Suprapubic skin (tissue), 4 donors: ENCODE measurements around the gene EPN1. TPM values are rescaled to one million over a fixed set of nuclear protein-coding genes. Genes with fewer than 3 reads are reported as not detected.

ENCODE experiments used
- DNase-seq, 2 donors: peaks; one replicate each; pipeline ENCODE4 v3.0.0-alpha.2; 2019; ENCODE audit warnings: low spot score in 2 of 2
- H3K27ac ChIP-seq: fragments of 200-600 bp; sonication (generic); one replicate; pipeline ENCODE4 v1.5.1; 2019
- H3K27me3 ChIP-seq: fragments of 200-600 bp; sonication (generic); one replicate; pipeline ENCODE4 v1.5.1; 2019
- H3K36me3 ChIP-seq: fragments of 200-600 bp; sonication (generic); one replicate; pipeline ENCODE4 v1.5.1; 2019
- H3K4me1 ChIP-seq: fragments of 200-600 bp; sonication (generic); one replicate; pipeline ENCODE4 v1.5.1; 2019
- H3K4me3 ChIP-seq: fragments of 200-600 bp; sonication (generic); one replicate; pipeline ENCODE4 v1.5.1; 2019; ENCODE audit warnings: mild to moderate bottlenecking
- H3K9me3 ChIP-seq: fragments of 200-600 bp; sonication (generic); one replicate; pipeline ENCODE4 v1.5.1; 2019
- CTCF ChIP-seq, 2 donors: fragments of 200-600 bp in 1 of 2; fragments of 450-650 bp in 1 of 2; sonication (generic) in 1 of 2; IDR thresholded peaks; one replicate each; pipeline ENCODE4 v1.5.1; 2016 to 2019; ENCODE audit warnings: antibody characterized with exemption in 2 of 2, mild to moderate bottlenecking in 1 of 2, moderate library complexity in 1 of 2
- EP300 ChIP-seq: sonication (generic); formaldehyde crosslinking; IDR thresholded peaks from one replicate; pipeline ENCODE4 v1.6.1; 2017; ENCODE audit warnings: antibody characterized with exemption
- POLR2A ChIP-seq, 2 donors: fragments of 450-650 bp; IDR thresholded peaks; one replicate each; pipeline ENCODE4 v1.6.1; 2017; ENCODE audit warnings: antibody characterized with exemption in 2 of 2, mild to moderate bottlenecking in 2 of 2, moderate library complexity in 2 of 2
- POLR2AphosphoS5 ChIP-seq, 3 donors: sonication (generic); formaldehyde crosslinking; IDR thresholded peaks; one replicate each; pipeline ENCODE4 v1.6.1; 2017; ENCODE audit warnings: antibody characterized with exemption in 3 of 3
- WGBS: methylation state at CpG from one replicate; pipeline ENCODE4 v1.1.5; 2018; 5-methylcytosine and 5-hydroxymethylcytosine counted together
- total RNA-seq, 4 donors: library from RNA; depleted of rRNA; stranded (reverse); fragments of >200 nt; gene quantifications; one replicate each; pipeline ENCODE4 v1.1.0, GENCODE V29; 2016

EPN1 gene
- total RNA-seq: 100 to 1,000 TPM in 1 of 4 donors, 10 to 100 TPM in 3; 80.1 to 104 (median 82.9) TPM

- under 1% methylated on average over 26 of the region's 101 CpGs for WGBS
- H3K4me1 ChIP-seq: peaks cover 57% of the 10 kb centered on the region
- H3K36me3 ChIP-seq: peaks cover 49% of the 10 kb centered on the region
- no peaks in the 10 kb centered on the region for H3K9me3 ChIP-seq
- no peaks in the 10 kb centered on the region for H3K27me3 ChIP-seq
- H3K4me3 ChIP-seq: peak within 1 kb of the TSS; percentile 91
- DNase-seq: peak; percentile 98
- TF ChIP-seq CTCF (IDR thresholded peaks at IDR 0.05): no peak
- TF ChIP-seq EP300: no peak
- TF ChIP-seq POLR2AphosphoS5 (IDR thresholded peaks at IDR 0.05): peak; percentile 5 to 88 (median 88)
- TF ChIP-seq POLR2A (IDR thresholded peaks at IDR 0.05): peak in 1 of 2 donors; percentile 32
- peak within 1 kb of the TSS; percentile 91 for H3K27ac ChIP-seq
Observed at GRCh38 chr19:55674841-55675660, at the start of gene EPN1. EPN1 (plus strand) TSS chr19:55675226; CDS start chr19:55678628, 3,402 bp downstream.

DNA sequence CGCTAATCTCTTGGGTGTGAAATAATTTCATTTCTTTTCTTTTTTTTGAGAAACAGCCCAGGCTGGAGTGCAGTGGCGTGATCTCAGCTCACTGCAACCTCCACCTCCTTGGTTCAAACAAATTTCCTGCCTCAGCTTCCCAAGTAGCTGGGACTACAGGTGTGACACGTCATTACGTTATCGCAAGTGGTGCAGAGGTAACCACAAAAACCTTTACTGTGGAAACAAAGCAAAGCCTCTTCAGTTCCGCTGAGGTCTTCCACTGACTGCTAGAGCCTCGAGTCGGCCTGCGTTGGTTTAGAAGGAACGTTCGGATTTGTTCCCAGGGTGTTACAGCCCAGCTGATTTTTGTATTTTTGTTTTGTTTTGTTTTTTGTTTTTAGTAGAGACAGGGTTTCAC is 48.7 kb upstream of the EPN1 start:
- 87% methylated on average over 11 of the region's 11 CpGs for WGBS
- H3K4me1 ChIP-seq: peaks cover 16% of the 10 kb centered on the region
- H3K9me3 ChIP-seq: no peaks in the 10 kb centered on the region
- no peaks in the 10 kb centered on the region for H3K27me3 ChIP-seq
- no peak overlapping the region for H3K27ac ChIP-seq
- no peak overlapping the region for H3K4me3 ChIP-seq
- H3K36me3 ChIP-seq: peaks cover 12% of the 10 kb centered on the region
- no peak for TF ChIP-seq POLR2AphosphoS5 (IDR thresholded peaks at IDR 0.05)
- no peak for TF ChIP-seq POLR2A (IDR thresholded peaks at IDR 0.05)
- no peak for TF ChIP-seq EP300
- no peak for TF ChIP-seq CTCF (IDR thresholded peaks at IDR 0.05)
- DNase-seq: no peak

GRCh38 chr19:55632463-55632834 is 42.6 kb upstream of the EPN1 start:
- no peak for TF ChIP-seq POLR2A (IDR thresholded peaks at IDR 0.05)
- peak; percentile 80 to 90 for TF ChIP-seq CTCF (IDR thresholded peaks at IDR 0.05)
- no peaks in the 10 kb centered on the region for H3K27me3 ChIP-seq
- 25% methylated on average over 3 of the region's 3 CpGs for WGBS
- DNase-seq: peak; percentile 96 to 98
- no peak overlapping the region for H3K27ac ChIP-seq
- peaks cover 44% of the 10 kb centered on the region for H3K4me1 ChIP-seq
- no peaks in the 10 kb centered on the region for H3K9me3 ChIP-seq
- no peak overlapping the region for H3K4me3 ChIP-seq
- H3K36me3 ChIP-seq: no peaks in the 10 kb centered on the region

DNA sequence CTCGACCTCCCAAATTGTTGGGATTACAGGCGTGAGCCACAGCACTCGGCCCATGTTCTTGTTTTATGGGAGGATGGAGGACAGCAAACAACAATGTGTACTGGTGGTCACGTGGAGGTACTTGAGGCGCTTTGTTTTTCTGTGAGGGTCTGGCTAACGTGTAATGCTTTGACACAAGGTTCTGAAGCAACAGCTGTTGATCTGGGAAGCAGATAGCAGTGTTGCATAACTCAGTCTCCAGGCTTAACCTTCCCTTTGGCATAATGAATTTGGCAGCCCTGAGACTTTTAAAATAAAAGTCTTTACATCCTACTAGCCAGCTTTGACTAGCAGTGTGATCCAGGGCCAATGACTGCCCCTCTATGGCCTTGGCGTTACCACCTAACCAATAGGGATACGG is 41.2 kb upstream of the EPN1 start:
- Histone ChIP-seq H3K36me3 (no peaks in the 10 kb centered on the region), H3K27ac (no peak overlapping the region), H3K27me3 (no peaks in the 10 kb centered on the region), H3K9me3 (no peaks in the 10 kb centered on the region), H3K4me1 (peaks cover 56% of the 10 kb centered on the region), H3K4me3 (no peak overlapping the region)
- no peak for TF ChIP-seq POLR2AphosphoS5 (IDR thresholded peaks at IDR 0.05)
- TF ChIP-seq POLR2A (IDR thresholded peaks at IDR 0.05): no peak
- TF ChIP-seq EP300: no peak
- TF ChIP-seq CTCF (IDR thresholded peaks at IDR 0.05): no peak
- WGBS: 73% methylated on average over 8 of the region's 8 CpGs
- no peak for DNase-seq

DNA sequence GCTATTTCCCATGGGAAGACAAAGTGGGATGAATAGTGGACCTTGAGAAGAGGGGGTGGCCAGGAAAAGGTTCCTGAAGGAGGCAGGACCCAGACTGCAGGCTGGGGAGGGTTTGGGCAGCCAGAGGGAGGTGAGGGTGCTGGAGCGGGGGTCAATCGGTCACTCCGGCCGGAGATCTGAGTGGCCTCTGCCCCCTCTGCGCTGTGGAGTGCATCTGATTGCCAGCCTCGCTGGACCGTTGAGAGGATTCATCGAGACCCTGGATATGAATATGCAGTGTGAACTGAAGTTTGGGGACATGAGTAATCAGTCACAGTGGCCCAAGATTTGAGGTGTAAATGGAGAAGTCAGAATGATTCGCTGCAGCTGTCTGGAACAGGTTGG is 39.7 kb upstream of the EPN1 start:
- peak overlapping the region; percentile 99 for H3K27ac ChIP-seq
- H3K36me3 ChIP-seq: no peaks in the 10 kb centered on the region
- no peak for TF ChIP-seq CTCF (IDR thresholded peaks at IDR 0.05)
- no peak for TF ChIP-seq EP300
- TF ChIP-seq POLR2A (IDR thresholded peaks at IDR 0.05): no peak
- TF ChIP-seq POLR2AphosphoS5 (IDR thresholded peaks at IDR 0.05): no peak
- no peak for DNase-seq
- H3K4me3 ChIP-seq: peak overlapping the region; percentile 98
- WGBS: 14% methylated on average over 9 of the region's 9 CpGs
- no peaks in the 10 kb centered on the region for H3K9me3 ChIP-seq
- peaks cover 70% of the 10 kb centered on the region for H3K4me1 ChIP-seq
- no peaks in the 10 kb centered on the region for H3K27me3 ChIP-seq
